GM21619 (cell line): ENCODE measurements around the gene RAD51B.

ENCODE experiments used
- ATAC-seq: cut with Tn5 transposase; IDR thresholded peaks from one replicate; pipeline ENCODE4 v1.9.1; 2021; ENCODE audit not compliant: unreplicated experiment

The RAD51B gene

GRCh38 chr14:68669111-68669511, 849.5 kb downstream of the RAD51B start:
- ATAC-seq = no peak

- no peak for ATAC-seq
Observed at GRCh38 chr14:68669603-68670358, 850.2 kb downstream of the RAD51B start.

- ATAC-seq = no peak
Observed at GRCh38 chr14:68670359-68670715, 850.8 kb downstream of the RAD51B start.

- no peak for ATAC-seq
Observed at GRCh38 chr14:68671909-68672308, 852.3 kb downstream of the RAD51B start.

- ATAC-seq = no peak
Observed at GRCh38 chr14:68672609-68673285, 853.2 kb downstream of the RAD51B start.

GRCh38 chr14:68673464-68673863, 853.9 kb downstream of the RAD51B start:
- ATAC-seq = no peak

GRCh38 chr14:68674538-68675232, 855.1 kb downstream of the RAD51B start:
- ATAC-seq = no peak

GRCh38 chr14:68675233-68675577, 855.6 kb downstream of the RAD51B start:
- ATAC-seq = no peak

- ATAC-seq = no peak
Observed at GRCh38 chr14:68676511-68676943, 856.9 kb downstream of the RAD51B start.

GRCh38 chr14:68677476-68677875, 857.9 kb downstream of the RAD51B start:
- ATAC-seq = no peak

- no peak for ATAC-seq
Observed at GRCh38 chr14:68677901-68678300, 858.3 kb downstream of the RAD51B start.

GRCh38 chr14:68678471-68678870, 858.9 kb downstream of the RAD51B start:
- no peak for ATAC-seq

- no peak for ATAC-seq
Observed at GRCh38 chr14:68679301-68679700, 859.7 kb downstream of the RAD51B start.

- ATAC-seq = no peak
Observed at GRCh38 chr14:68679746-68680467, 860.3 kb downstream of the RAD51B start.

- ATAC-seq = no peak
Observed at GRCh38 chr14:68680541-68681051, 861.0 kb downstream of the RAD51B start.

GRCh38 chr14:68681256-68682011, 861.9 kb downstream of the RAD51B start:
- no peak for ATAC-seq

- ATAC-seq = no peak
Observed at GRCh38 chr14:68682166-68683103, 862.9 kb downstream of the RAD51B start.

- ATAC-seq = no peak
Observed at GRCh38 chr14:68683326-68683725, 863.7 kb downstream of the RAD51B start.
